ENCODE results near the gene ENTPD3. TPM values are rescaled to one million over a fixed set of nuclear protein-coding genes. Genes with fewer than 3 reads are reported as not detected.

ENTPD3 gene
- total RNA-seq, 1 donor from 2014 or later, result 1.7 TPM

GRCh38 chr3:40369716-40370115 lies 17.3 kb upstream of the ENTPD3 start:
- Mint-ChIP-seq H3K4me3 (ENCODE audit: unreplicated experiment) (no peak overlapping the region), H3K27ac (ENCODE audit: unreplicated experiment) (no peak overlapping the region), H3K9me3 (ENCODE audit: unreplicated experiment) (no peaks in the 10 kb centered on the region), H3K36me3 (ENCODE audit: unreplicated experiment) (peaks cover 8% of the 10 kb centered on the region), H3K27me3 (ENCODE audit: unreplicated experiment) (peaks cover 2% of the 10 kb centered on the region), H3K4me1 (ENCODE audit: low read depth, unreplicated experiment) (no peaks in the 10 kb centered on the region)
- DNase-seq, result no peak
- no peak for TF ChIP-seq CTCF (IDR thresholded peaks at IDR 0.05; ENCODE audit: partially characterized antibody, unreplicated experiment)

GRCh38 chr3:40377822-40378221 lies 9.2 kb upstream of the ENTPD3 start:
- H3K27me3 Mint-ChIP-seq (ENCODE audit: unreplicated experiment), result no peaks in the 10 kb centered on the region
- DNase-seq, result no peak
- no peak for TF ChIP-seq CTCF (IDR thresholded peaks at IDR 0.05; ENCODE audit: partially characterized antibody, unreplicated experiment)

GRCh38 chr3:40379674-40380306 lies 7.2 kb upstream of the ENTPD3 start:
- TF ChIP-seq CTCF (IDR thresholded peaks at IDR 0.05; ENCODE audit: partially characterized antibody, unreplicated experiment), result no peak
- peaks cover 10% of the 10 kb centered on the region for H3K36me3 Mint-ChIP-seq (ENCODE audit: unreplicated experiment)
- H3K4me3 Mint-ChIP-seq (ENCODE audit: unreplicated experiment), result no peak overlapping the region
- no peaks in the 10 kb centered on the region for H3K27me3 Mint-ChIP-seq (ENCODE audit: unreplicated experiment)
- H3K4me1 Mint-ChIP-seq (ENCODE audit: low read depth, unreplicated experiment), result no peaks in the 10 kb centered on the region
- no peak for DNase-seq
- H3K9me3 Mint-ChIP-seq (ENCODE audit: unreplicated experiment), result peaks cover 1% of the 10 kb centered on the region
- H3K27ac Mint-ChIP-seq (ENCODE audit: unreplicated experiment), result no peak overlapping the region

More at GRCh38 chr3:40377822-40378221, 9.2 kb upstream of the ENTPD3 start:
- Mint-ChIP-seq H3K9me3 (ENCODE audit: unreplicated experiment) (no peaks in the 10 kb centered on the region), H3K4me3 (ENCODE audit: unreplicated experiment) (no peak overlapping the region), H3K27ac (ENCODE audit: unreplicated experiment) (no peak overlapping the region), H3K36me3 (ENCODE audit: unreplicated experiment) (peaks cover 2% of the 10 kb centered on the region), H3K4me1 (ENCODE audit: low read depth, unreplicated experiment) (no peaks in the 10 kb centered on the region)

GRCh38 chr3:40381904-40382616 lies 4.9 kb upstream of the ENTPD3 start:
- peaks cover 10% of the 10 kb centered on the region for H3K36me3 Mint-ChIP-seq (ENCODE audit: unreplicated experiment)
- H3K9me3 Mint-ChIP-seq (ENCODE audit: unreplicated experiment), result peaks cover 14% of the 10 kb centered on the region
- H3K27me3 Mint-ChIP-seq (ENCODE audit: unreplicated experiment), result peaks cover 6% of the 10 kb centered on the region
- peaks cover 15% of the 10 kb centered on the region for H3K4me1 Mint-ChIP-seq (ENCODE audit: low read depth, unreplicated experiment)
- no peak overlapping the region for H3K4me3 Mint-ChIP-seq (ENCODE audit: unreplicated experiment)
- DNase-seq, result no peak
- no peak for TF ChIP-seq CTCF (IDR thresholded peaks at IDR 0.05; ENCODE audit: partially characterized antibody, unreplicated experiment)
- H3K27ac Mint-ChIP-seq (ENCODE audit: unreplicated experiment), result no peak overlapping the region

- TF ChIP-seq CTCF (IDR thresholded peaks at IDR 0.05; ENCODE audit: partially characterized antibody, unreplicated experiment), result no peak
- no peak overlapping the region for H3K27ac Mint-ChIP-seq (ENCODE audit: unreplicated experiment)
- H3K27me3 Mint-ChIP-seq (ENCODE audit: unreplicated experiment), result peaks cover 10% of the 10 kb centered on the region
- DNase-seq, result no peak
- H3K9me3 Mint-ChIP-seq (ENCODE audit: unreplicated experiment), result peaks cover 14% of the 10 kb centered on the region
- H3K4me3 Mint-ChIP-seq (ENCODE audit: unreplicated experiment), result no peak overlapping the region
- peaks cover 10% of the 10 kb centered on the region for H3K36me3 Mint-ChIP-seq (ENCODE audit: unreplicated experiment)
- H3K4me1 Mint-ChIP-seq (ENCODE audit: low read depth, unreplicated experiment), result peaks cover 16% of the 10 kb centered on the region
These were observed 4.4 kb upstream of the ENTPD3 start for GRCh38 chr3:40382617-40382979.

All from glutamatergic neuron (in vitro differentiated cells).